Measurements from ENCODE around the gene ZNF3.

The ZNF3 gene

GRCh38 chr7:100107890-100108289 is 26.4 kb upstream of the ZNF3 start:
- no peak for DNase-seq

- DNase-seq, result no peak
Measured at GRCh38 chr7:100107125-100107737, 25.7 kb upstream of the ZNF3 start.

- no peak for DNase-seq
Measured at GRCh38 chr7:100106633-100107032, 25.1 kb upstream of the ZNF3 start.

- DNase-seq, result no peak
Measured at GRCh38 chr7:100105534-100105933, 24.0 kb upstream of the ZNF3 start.

- no peak for DNase-seq
Measured at GRCh38 chr7:100102950-100103840, 21.7 kb upstream of the ZNF3 start.

GRCh38 chr7:100101016-100101862 is 19.7 kb upstream of the ZNF3 start, which contains the start of the genes AP4M1 and MCM7:
Gene AP4M1 (plus strand): TSS chr7:100101643. CDS start chr7:100101715, 72 bp downstream.
Gene MCM7 (minus strand): TSS chr7:100101397. CDS start chr7:100101294, 103 bp downstream.
- peak; percentile 83 for DNase-seq

GRCh38 chr7:100100420-100101015 is 19.0 kb upstream of the ZNF3 start:
- DNase-seq, result no peak

- DNase-seq, result no peak
Measured at GRCh38 chr7:100099452-100099851, 17.9 kb upstream of the ZNF3 start.

- DNase-seq, result no peak
Measured at GRCh38 chr7:100098913-100099312, 17.4 kb upstream of the ZNF3 start.

- no peak for DNase-seq
Measured at GRCh38 chr7:100095704-100096103, 14.2 kb upstream of the ZNF3 start.

GRCh38 chr7:100095289-100095688 is 13.8 kb upstream of the ZNF3 start:
- no peak for DNase-seq

- no peak for DNase-seq
Measured at GRCh38 chr7:100093925-100094486, 12.5 kb upstream of the ZNF3 start.

- DNase-seq, result no peak
Measured at GRCh38 chr7:100093498-100093897, 12.0 kb upstream of the ZNF3 start.

GRCh38 chr7:100093054-100093453 is 11.5 kb upstream of the ZNF3 start:
- DNase-seq, result no peak

GRCh38 chr7:100091411-100092181 is 10.1 kb upstream of the ZNF3 start:
- DNase-seq, result no peak

- DNase-seq, result no peak
Measured at GRCh38 chr7:100090527-100091410, 9.2 kb upstream of the ZNF3 start.

- no peak for DNase-seq
Measured at GRCh38 chr7:100089458-100090196, 8.1 kb upstream of the ZNF3 start.

GRCh38 chr7:100088621-100089457 is 7.3 kb upstream of the ZNF3 start, which contains the start of gene COPS6:
Gene COPS6 (plus strand): TSS chr7:100088969. CDS start chr7:100088991, 22 bp downstream.
- DNase-seq, result no peak
